Activated CD8-positive, alpha-beta memory T cell treated with anti-CD3 and anti-CD28 coated beads for 36 hours (primary cell): ENCODE results near the gene CDH16. TPM values are rescaled to one million over a fixed set of nuclear protein-coding genes. Genes with fewer than 3 reads are reported as not detected.

Experiments
- CTCF ChIA-PET: fragments of 350-600 bp; sonication (Branson Sonifier 250); formaldehyde crosslinking; loops from one replicate; lab custom pipeline; 2021; ENCODE audit warnings: antibody characterized with exemption; lab: Charles Lee
- POLR2A ChIA-PET: fragments of 350-600 bp; sonication (Branson Sonifier 250); formaldehyde crosslinking; loops from one replicate; lab custom pipeline; 2021; ENCODE audit warnings: antibody characterized with exemption; lab: Charles Lee
- total RNA-seq, 2 experiments: library from RNA; stranded (reverse); gene quantifications; one replicate each; pipeline ENCODE4 v1.2.3, GENCODE V29; 2021

CDH16 gene
- total RNA-seq, 2 experiments from 2014 or later: not detected

DNA sequence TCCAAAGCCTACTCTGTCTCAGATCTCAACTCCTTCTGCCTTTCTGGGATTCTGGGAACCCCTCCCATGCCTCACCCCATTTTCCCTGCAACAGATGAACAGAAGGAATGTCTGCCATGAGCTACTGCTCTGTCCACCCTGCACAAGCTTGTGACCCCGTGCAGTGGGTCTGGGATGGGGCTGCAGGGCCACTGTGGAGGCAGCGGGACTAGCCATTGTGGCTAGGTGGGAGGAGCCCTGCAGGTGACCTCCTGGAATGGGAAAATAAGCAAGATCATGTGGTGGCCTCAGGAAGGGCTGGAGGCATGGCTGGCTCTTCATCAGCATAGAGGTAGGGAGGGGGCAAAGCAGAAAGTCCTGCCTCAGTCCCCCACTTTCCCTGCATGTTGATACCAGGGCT, 24.6 kb downstream of the CDH16 start:
- POLR2A ChIA-PET: no interaction called here
- CTCF ChIA-PET: interaction anchor here (0.6 to 2.8 kb wide), 2 partner anchors 16 to 1110 kb away, joined by 4 to 8 read pairs; no protein-coding TSS in a partner anchor

DNA sequence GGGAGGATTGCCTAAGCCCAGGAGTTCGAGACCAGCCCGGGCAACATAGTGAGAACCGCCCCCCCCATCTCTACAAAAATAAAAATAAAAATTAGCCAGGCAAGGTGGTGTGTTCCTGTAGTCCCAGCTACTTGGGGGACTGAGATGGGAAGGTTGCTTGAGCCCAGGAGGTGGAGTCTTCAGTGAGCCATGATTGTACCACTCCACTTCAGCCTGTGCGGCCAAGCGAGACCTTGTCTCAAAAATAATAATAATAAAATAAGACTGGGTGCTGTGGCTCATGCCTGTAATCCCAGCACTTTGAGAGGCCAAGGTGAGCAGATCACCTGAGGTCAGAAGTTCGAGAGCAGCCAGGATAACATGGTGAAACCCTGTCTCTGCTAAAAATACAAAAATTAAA, 26.9 kb downstream of the CDH16 start:
- POLR2A ChIA-PET: no interaction called here
- CTCF ChIA-PET: interaction anchor here (0.6 to 4.4 kb wide), 5 partner anchors 11 to 97 kb away, joined by 3 to 21 read pairs (median 3); partner anchors contain the start of genes CES4A and PDP2

- POLR2A ChIA-PET: no interaction called here
- CTCF ChIA-PET: interaction anchor here (2.1 to 4.4 kb wide), 2 partner anchors 11 to 15 kb away, joined by 5 to 21 read pairs; partner anchors contain the start of gene PDP2
Measured at GRCh38 chr16:66891360-66891759, 27.3 kb downstream of the CDH16 start.

GRCh38 chr16:66890799-66891198, 27.9 kb downstream of the CDH16 start:
- POLR2A ChIA-PET: no interaction called here

GRCh38 chr16:66889622-66890021, 29.1 kb downstream of the CDH16 start:
- POLR2A ChIA-PET: no interaction called here
- CTCF ChIA-PET: interaction anchor here (0.5 to 4.4 kb wide), 3 partner anchors 9 to 136 kb away, joined by 3 to 21 read pairs (median 3); partner anchors contain the start of gene PDP2

More at GRCh38 chr16:66890799-66891198, 27.9 kb downstream of the CDH16 start:
- CTCF ChIA-PET: interaction anchor here (0.5 to 4.4 kb wide), 4 partner anchors 10 to 128 kb away, joined by 3 to 21 read pairs (median 4); partner anchors contain the start of gene PDP2

- ChIA-PET POLR2A (no interaction called here), CTCF (interaction anchor here (0.5 to 4.4 kb wide), 3 partner anchors 9 to 137 kb away, joined by 3 to 21 read pairs (median 3); partner anchors contain the start of gene PDP2)
Measured at GRCh38 chr16:66888647-66889615, 29.8 kb downstream of the CDH16 start.

DNA sequence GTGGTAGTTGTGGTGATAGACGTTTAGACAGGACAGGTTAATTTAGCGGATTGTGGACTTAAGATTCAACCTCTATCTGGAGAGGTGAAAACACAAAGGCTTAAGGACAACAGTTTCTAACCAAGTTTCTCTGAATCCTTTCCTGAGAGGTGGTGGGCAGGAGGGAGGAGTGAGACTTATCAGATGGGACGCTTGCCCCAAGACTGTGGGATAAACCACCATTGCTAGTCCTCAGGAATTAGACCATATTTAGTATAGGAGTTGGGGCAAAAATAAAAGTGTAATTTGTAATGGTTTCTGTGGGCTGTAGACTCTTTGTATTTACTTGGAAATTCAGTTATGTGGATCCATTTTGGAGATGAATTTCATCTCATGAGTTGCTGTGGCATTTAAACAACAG, 31.8 kb downstream of the CDH16 start:
- POLR2A ChIA-PET: no interaction called here

DNA sequence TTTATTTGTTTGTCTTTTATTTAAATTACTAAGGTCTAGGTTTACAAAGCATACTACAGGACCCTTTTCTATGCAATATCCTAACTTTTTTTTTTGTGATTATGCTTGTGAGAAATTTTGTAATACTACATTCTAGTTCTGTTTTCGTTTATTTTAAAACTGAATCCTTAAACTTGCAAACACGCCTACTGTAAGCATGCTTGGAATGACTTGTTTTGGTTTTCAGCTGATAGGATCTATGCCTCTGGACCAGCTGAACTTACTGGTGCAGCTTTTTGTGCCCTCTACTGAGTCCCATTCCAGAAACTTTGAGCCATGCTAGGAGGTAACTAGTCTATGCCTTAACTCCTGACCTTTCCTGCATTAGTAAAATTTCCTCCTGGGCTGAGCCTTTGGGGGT, 32.4 kb downstream of the CDH16 start:
- POLR2A ChIA-PET: no interaction called here
- CTCF ChIA-PET: no interaction called here

More for the DNA sequence above, 31.8 kb downstream of the CDH16 start:
- CTCF ChIA-PET: no interaction called here

- POLR2A ChIA-PET: no interaction called here
- CTCF ChIA-PET: no interaction called here
Measured at GRCh38 chr16:66885491-66885890, 33.2 kb downstream of the CDH16 start.

DNA sequence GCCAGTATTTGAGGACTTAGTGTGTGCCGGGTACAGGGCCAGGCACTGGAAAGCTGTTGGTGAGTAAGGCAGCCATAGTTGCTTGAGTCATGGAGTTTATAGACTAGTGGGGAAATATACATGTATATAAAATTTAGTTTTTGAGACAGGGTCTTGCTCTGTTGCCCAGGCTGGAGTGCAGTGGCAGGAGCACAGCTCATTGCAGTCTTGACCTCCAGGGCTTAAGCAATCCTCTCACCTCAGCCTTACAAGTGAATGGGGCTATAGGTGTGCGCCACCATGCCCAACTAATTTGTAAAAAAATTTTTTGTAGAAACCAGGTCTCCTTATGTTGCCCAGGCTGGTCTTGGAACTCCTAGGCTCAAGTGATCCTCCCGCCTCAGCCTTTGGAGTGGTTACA, 36.0 kb downstream of the CDH16 start:
- ChIA-PET CTCF (interaction anchor here (1.4 to 1.5 kb wide), 3 partner anchors 10 to 52 kb away, joined by 3 to 5 read pairs (median 4); partner anchors contain the start of gene NAE1), POLR2A (no interaction called here)

DNA sequence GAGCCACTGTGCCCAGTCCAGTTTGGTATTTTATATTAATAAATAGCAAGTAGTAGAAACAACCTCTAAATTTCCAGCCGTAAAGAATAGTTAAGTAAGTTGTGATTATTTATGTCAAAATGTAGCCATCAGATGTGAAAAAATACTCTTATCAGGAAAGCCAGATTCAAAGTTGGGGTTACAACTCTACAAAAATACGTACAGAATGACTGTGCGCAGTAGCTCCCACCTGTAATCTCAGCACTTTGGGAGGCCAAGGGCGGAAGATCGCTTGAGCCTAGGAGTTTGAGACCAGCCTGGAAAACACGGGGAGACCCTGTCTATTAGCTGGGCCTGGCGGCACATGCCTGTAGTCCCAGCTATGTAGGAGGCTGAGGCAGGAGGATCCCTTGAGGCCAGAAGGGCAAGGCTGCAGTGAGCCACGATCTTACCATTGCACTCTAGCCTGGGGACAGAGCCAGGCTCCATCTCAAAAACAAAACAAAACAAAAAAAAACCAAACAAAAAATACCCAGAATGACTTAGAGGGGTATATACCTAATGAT, 36.6 kb downstream of the CDH16 start:
- POLR2A ChIA-PET: interaction anchor here (0.6 kb wide), 1 partner anchor 48 kb away, joined by 6 read pairs; no protein-coding TSS in a partner anchor

DNA sequence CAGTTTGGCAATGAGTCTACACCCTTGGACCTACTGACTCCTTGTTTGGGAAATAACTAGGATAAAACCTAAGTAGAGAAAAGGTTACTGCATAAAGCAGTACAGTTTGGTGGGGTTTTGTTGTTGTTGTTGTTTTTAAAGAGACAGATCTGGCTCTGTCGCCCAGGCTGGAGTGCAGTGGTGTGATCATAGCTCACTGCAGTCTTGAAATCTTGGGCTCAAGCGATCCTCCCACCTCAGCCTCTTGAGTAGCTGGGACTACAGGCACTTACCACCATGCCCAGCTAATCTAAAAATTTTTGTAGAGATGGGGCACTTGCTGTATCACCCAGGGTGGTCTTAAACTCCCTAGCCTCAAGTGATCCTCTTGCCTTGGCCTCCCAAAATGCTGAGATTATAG, 37.1 kb downstream of the CDH16 start:
- POLR2A ChIA-PET: interaction anchor here (0.6 to 0.7 kb wide), 2 partner anchors 49 to 329 kb away, joined by 3 to 6 read pairs; no protein-coding TSS in a partner anchor
- CTCF ChIA-PET: interaction anchor here (1.4 to 3.1 kb wide), 5 partner anchors 9 to 51 kb away, joined by 4 to 21 read pairs (median 6); partner anchors contain the start of gene NAE1

More for the DNA sequence above, 36.6 kb downstream of the CDH16 start:
- CTCF ChIA-PET: interaction anchor here (1.4 to 3.1 kb wide), 6 partner anchors 9 to 52 kb away, joined by 3 to 21 read pairs (median 6); partner anchors contain the start of gene NAE1

DNA sequence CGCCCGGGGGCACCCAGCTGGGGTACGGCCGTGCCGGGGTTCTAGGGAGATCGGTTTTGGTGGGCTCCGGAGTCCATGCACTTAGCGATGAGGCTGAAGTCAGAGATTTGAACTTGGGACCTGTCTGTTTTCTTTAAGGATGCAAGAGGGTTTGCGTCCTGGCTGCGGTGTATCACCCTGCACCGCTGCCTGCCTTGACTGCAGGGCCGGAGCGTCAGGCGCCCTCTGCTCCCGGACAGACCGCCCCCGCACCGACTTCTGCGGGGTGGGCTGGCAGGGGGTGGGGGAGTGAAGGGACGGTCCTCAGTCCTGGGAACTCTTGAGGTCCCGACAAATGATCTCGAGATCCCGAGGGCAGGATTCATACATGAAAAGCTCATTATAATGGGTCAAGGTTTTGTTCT, 37.7 kb downstream of the CDH16 start:
- ChIA-PET CTCF (interaction anchor here (1.4 to 3.1 kb wide), 5 partner anchors 10 to 50 kb away, joined by 6 to 21 read pairs (median 10); partner anchors contain the start of gene NAE1), POLR2A (interaction anchor here (0.7 to 0.8 kb wide), 3 partner anchors 52 to 328 kb away, joined by 3 to 4 read pairs (median 3); no protein-coding TSS in a partner anchor)

- POLR2A ChIA-PET: interaction anchor here (0.6 to 0.8 kb wide), 3 partner anchors 53 to 173 kb away, joined by 3 to 6 read pairs (median 4); no protein-coding TSS in a partner anchor
Measured at GRCh38 chr16:66880288-66881013, 38.2 kb downstream of the CDH16 start, which contains the start of gene PDP2. Gene PDP2 (plus strand): TSS chr16:66880515. CDS start chr16:66884285, 3,770 bp downstream.

GRCh38 chr16:66878067-66878466, 40.6 kb downstream of the CDH16 start:
- ChIA-PET POLR2A (no interaction called here), CTCF (interaction anchor here (2.0 kb wide), 1 partner anchor 10 kb away, joined by 8 read pairs; no protein-coding TSS in a partner anchor)

More at GRCh38 chr16:66880288-66881013, 38.2 kb downstream of the CDH16 start, which contains the start of gene PDP2:
- CTCF ChIA-PET: interaction anchor here (0.8 to 3.1 kb wide), 6 partner anchors 11 to 1055 kb away, joined by 3 to 21 read pairs (median 8); partner anchors contain the start of gene NAE1

DNA sequence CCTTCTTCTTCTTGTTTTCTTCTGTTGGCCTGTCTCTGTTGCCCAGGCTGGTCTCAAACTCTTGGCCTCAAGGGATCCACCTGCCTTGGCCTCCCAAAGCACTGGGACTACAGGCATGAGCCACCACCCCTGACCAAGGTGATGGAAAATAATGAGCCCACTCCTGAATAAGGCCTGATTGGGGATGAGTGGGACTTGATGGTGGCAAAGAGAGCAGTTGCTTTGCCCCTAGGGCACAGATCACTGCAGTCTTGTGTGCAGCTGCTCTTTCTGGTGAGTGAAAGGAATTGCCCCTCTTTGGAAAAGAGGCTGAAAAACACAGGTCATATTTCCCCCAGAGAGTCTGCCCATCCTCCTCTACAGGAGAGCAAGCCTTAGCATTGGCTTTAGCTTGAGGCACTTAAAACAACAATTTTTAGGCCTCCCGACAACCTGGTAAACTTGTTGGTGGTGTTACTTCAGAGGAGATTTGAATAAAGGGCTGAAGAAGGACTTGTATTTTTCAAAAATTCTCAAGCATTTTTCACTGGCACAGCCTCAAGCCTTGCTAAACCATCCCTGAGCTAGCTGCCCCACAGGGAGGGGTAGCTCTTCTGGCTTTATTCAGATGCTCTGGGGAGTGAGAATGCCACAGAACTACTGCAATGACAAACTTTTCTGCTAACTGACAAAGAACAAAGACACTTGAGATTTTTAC, 44.5 kb downstream of the CDH16 start:
- POLR2A ChIA-PET: interaction anchor here (0.6 to 0.8 kb wide), 7 partner anchors 41 to 302 kb away, joined by 3 to 23 read pairs (median 7); no protein-coding TSS in a partner anchor
- CTCF ChIA-PET: interaction anchor here (0.7 to 1.9 kb wide), 4 partner anchors 44 to 76 kb away, joined by 3 to 16 read pairs (median 3); partner anchors contain the start of genes CIAO2B and NAE1

DNA sequence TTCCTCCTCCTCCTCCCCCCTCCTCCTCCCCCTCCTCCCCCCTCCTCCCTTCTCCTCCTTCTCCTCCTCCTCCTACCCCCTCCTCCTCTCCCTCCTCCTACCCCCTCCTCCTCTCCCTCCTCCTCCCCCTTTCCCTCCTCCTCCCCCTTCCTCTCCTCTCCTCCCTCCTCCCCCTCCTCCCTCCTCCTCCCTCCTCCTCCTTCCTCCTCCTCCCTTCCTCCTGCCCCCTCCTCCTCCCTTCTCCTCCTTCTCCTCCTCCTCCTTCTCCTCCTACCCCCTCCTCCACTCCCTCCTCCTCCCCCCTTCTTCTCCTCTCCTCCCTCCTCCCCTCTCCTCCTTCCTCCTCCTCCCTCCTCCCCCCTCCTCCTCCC, 45.0 kb downstream of the CDH16 start:
- POLR2A ChIA-PET: interaction anchor here (1.3 kb wide), 1 partner anchor 43 kb away, joined by 12 read pairs; the partner anchor contains the start of gene NAE1
- CTCF ChIA-PET: interaction anchor here (0.9 to 4.3 kb wide), 6 partner anchors 9 to 118 kb away, joined by 3 to 34 read pairs (median 4); partner anchors contain the start of gene NAE1
